Natural killer cell (primary cell): ENCODE results near the gene OAT. TPM values are rescaled to one million over a fixed set of nuclear protein-coding genes. Genes with fewer than 3 reads are reported as not detected.

Experiments
- ATAC-seq, 3 donors: fragments of 150-1000 bp in 2 of 3; fragments of 200-7000 bp in 1 of 3; cut with Tn5 transposase; 1 replicate in 1 of 3; 2 replicates in 2 of 3; pipeline ENCODE4 v1.10.0; 2021; ENCODE audit warnings: mild to moderate bottlenecking in 2 of 3, moderate library complexity in 2 of 3
- DNase-seq, 2 donors: peaks; one replicate each; pipeline versions ENCODE4 v3.0.0 to v3.0.0-alpha.2; 2013 to 2021; ENCODE audit warnings: mixed read lengths in 1 of 2
- H3K27ac ChIP-seq: one replicate; pipeline ENCODE4 v1.5.1; 2013; ENCODE audit warnings: mild to moderate bottlenecking, low read length
- H3K27me3 ChIP-seq: one replicate; pipeline ENCODE4 v1.6.1; 2013; ENCODE audit warnings: low read length; ENCODE audit not compliant: control insufficient read depth, insufficient read depth
- H3K36me3 ChIP-seq: one replicate; pipeline ENCODE4 v1.6.1; 2013; ENCODE audit warnings: low read length; ENCODE audit not compliant: control insufficient read depth, insufficient read depth
- H3K4me1 ChIP-seq: one replicate; pipeline ENCODE4 v1.6.1; 2013; ENCODE audit warnings: low read length; ENCODE audit not compliant: control insufficient read depth, insufficient read depth
- H3K4me3 ChIP-seq: one replicate; pipeline ENCODE4 v1.5.1; 2013; ENCODE audit warnings: low read length
- H3K9me3 ChIP-seq: one replicate; pipeline ENCODE4 v1.6.1; 2013; ENCODE audit warnings: low read length; ENCODE audit not compliant: control insufficient read depth, insufficient read depth
- H3K27ac Mint-ChIP-seq, 2 donors: one replicate each; pipeline ENCODE4 v1.8.0; 2022; ENCODE audit warnings: mild to moderate bottlenecking in 2 of 2, mixed read lengths in 2 of 2, moderate library complexity in 1 of 2
- H3K27me3 Mint-ChIP-seq, 2 donors: one replicate each; pipeline ENCODE4 v1.8.0; 2022; ENCODE audit warnings: low read depth in 2 of 2, mixed read lengths in 2 of 2
- H3K36me3 Mint-ChIP-seq: one replicate; pipeline ENCODE4 v1.8.0; 2022; ENCODE audit warnings: mixed read lengths
- H3K4me1 Mint-ChIP-seq, 2 donors: one replicate each; pipeline ENCODE4 v1.8.0; 2022; ENCODE audit warnings: mixed read lengths in 2 of 2
- H3K4me3 Mint-ChIP-seq: one replicate; pipeline ENCODE4 v1.8.0; 2022; ENCODE audit warnings: mild to moderate bottlenecking, moderate library complexity, mixed read lengths
- H3K9me3 Mint-ChIP-seq, 2 donors: one replicate each; pipeline ENCODE4 v1.8.0; 2022; ENCODE audit warnings: mixed read lengths in 2 of 2
- CTCF ChIP-seq: fragments of 200-600 bp; IDR thresholded peaks from one replicate; pipeline ENCODE4 v1.8.0; 2022; ENCODE audit warnings: antibody characterized with exemption
- WGBS: methylation state at CpG from one replicate; pipeline ENCODE4 v1.1.7; 2013; ENCODE audit warnings: missing lambda C conversion rate; ENCODE audit not compliant: insufficient coverage; 5-methylcytosine and 5-hydroxymethylcytosine counted together
- intact Hi-C: fragments of 100-400 bp; cut with micrococcal nuclease; formaldehyde crosslinking; loops from one replicate; pipeline ENCODE4 v1.14.2; 2022
- total RNA-seq, 4 donors: library from RNA; stranded (reverse); fragments of 120-200 nt in 1 of 4; gene quantifications; one replicate each; pipeline versions ENCODE4 v1.2.3 to v1.2.4, GENCODE V29; 2013 to 2022

Gene OAT
- total RNA-seq, 3 donors from 2014 or later (not counting 1 experiment from before 2014, with no cell fraction given) = 35.8 to 60.9 (median 48.4) TPM

GRCh38 chr10:124415210-124415609 is 3.5 kb downstream of the OAT start:
- Mint-ChIP-seq H3K4me3 (no peak overlapping the region), H3K27me3 (peaks cover 0 to 2% of the 10 kb centered on the region in 2 donors), H3K27ac (no peak overlapping the region), H3K9me3 (no peaks in the 10 kb centered on the region), H3K4me1 (peaks cover 0 to 5% of the 10 kb centered on the region in 2 donors), H3K36me3 (no peaks in the 10 kb centered on the region)
- ATAC-seq (no peak), DNase-seq (no peak)
- no peak for TF ChIP-seq CTCF
- Histone ChIP-seq H3K9me3 (no peaks in the 10 kb centered on the region), H3K27ac (no peak overlapping the region), H3K4me1 (peaks cover 14% of the 10 kb centered on the region), H3K36me3 (no peaks in the 10 kb centered on the region), H3K27me3 (no peaks in the 10 kb centered on the region), H3K4me3 (no peak overlapping the region)
- 97% methylated on average over 2 of the region's 2 CpGs for WGBS
- intact Hi-C loops = loop anchor here (5.0 kb wide), 1 partner anchor 47 kb away; the partner anchor contains the start of gene LHPP

- whole genome bisulfite sequencing = 96% methylated on average over 4 of the region's 4 CpGs
These were observed 4.6 kb downstream of the OAT start for GRCh38 chr10:124414076-124414475.

GRCh38 chr10:124409696-124410095 is 9.0 kb downstream of the OAT start:
- H3K9me3 ChIP-seq = no peaks in the 10 kb centered on the region

More at GRCh38 chr10:124414076-124414475, 4.6 kb downstream of the OAT start:
- no peaks in the 10 kb centered on the region for H3K36me3 ChIP-seq
- no peak overlapping the region for H3K27ac Mint-ChIP-seq
- no peak overlapping the region for H3K4me3 ChIP-seq
- no peaks in the 10 kb centered on the region for H3K27me3 Mint-ChIP-seq
- H3K36me3 Mint-ChIP-seq = no peaks in the 10 kb centered on the region
- no peak overlapping the region for H3K27ac ChIP-seq
- no peak overlapping the region for H3K4me3 Mint-ChIP-seq
- no peak for DNase-seq
- peaks cover 0 to 5% of the 10 kb centered on the region in 2 donors for H3K4me1 Mint-ChIP-seq
- no peak for TF ChIP-seq CTCF
- H3K4me1 ChIP-seq = peaks cover 8% of the 10 kb centered on the region
- no peaks in the 10 kb centered on the region for H3K9me3 ChIP-seq
- intact Hi-C loops = no loop called here
- no peaks in the 10 kb centered on the region for H3K9me3 Mint-ChIP-seq
- H3K27me3 ChIP-seq = no peaks in the 10 kb centered on the region
- ATAC-seq = no peak

More at GRCh38 chr10:124409696-124410095, 9.0 kb downstream of the OAT start:
- Histone ChIP-seq H3K4me3 (no peak overlapping the region), H3K27me3 (no peaks in the 10 kb centered on the region), H3K27ac (no peak overlapping the region), H3K36me3 (peaks cover 3% of the 10 kb centered on the region), H3K4me1 (no peaks in the 10 kb centered on the region)
- TF ChIP-seq CTCF = no peak
- no peaks in the 10 kb centered on the region for H3K4me1 Mint-ChIP-seq
- no peaks in the 10 kb centered on the region for H3K27me3 Mint-ChIP-seq
- intact Hi-C loops = no loop called here
- no peak for DNase-seq
- no peak overlapping the region for H3K27ac Mint-ChIP-seq
- no peaks in the 10 kb centered on the region for H3K9me3 Mint-ChIP-seq
- H3K4me3 Mint-ChIP-seq = no peak overlapping the region
- H3K36me3 Mint-ChIP-seq = no peaks in the 10 kb centered on the region
- ATAC-seq = no peak
